HG03025 (cell line): ENCODE data around the gene SGIP1.

Source experiments
- ATAC-seq: cut with Tn5 transposase; IDR thresholded peaks from one replicate; pipeline ENCODE4 v1.9.1; 2021; ENCODE audit warnings: mild to moderate bottlenecking, moderate library complexity; ENCODE audit not compliant: unreplicated experiment, low FRiP score

The SGIP1 gene, protein sequence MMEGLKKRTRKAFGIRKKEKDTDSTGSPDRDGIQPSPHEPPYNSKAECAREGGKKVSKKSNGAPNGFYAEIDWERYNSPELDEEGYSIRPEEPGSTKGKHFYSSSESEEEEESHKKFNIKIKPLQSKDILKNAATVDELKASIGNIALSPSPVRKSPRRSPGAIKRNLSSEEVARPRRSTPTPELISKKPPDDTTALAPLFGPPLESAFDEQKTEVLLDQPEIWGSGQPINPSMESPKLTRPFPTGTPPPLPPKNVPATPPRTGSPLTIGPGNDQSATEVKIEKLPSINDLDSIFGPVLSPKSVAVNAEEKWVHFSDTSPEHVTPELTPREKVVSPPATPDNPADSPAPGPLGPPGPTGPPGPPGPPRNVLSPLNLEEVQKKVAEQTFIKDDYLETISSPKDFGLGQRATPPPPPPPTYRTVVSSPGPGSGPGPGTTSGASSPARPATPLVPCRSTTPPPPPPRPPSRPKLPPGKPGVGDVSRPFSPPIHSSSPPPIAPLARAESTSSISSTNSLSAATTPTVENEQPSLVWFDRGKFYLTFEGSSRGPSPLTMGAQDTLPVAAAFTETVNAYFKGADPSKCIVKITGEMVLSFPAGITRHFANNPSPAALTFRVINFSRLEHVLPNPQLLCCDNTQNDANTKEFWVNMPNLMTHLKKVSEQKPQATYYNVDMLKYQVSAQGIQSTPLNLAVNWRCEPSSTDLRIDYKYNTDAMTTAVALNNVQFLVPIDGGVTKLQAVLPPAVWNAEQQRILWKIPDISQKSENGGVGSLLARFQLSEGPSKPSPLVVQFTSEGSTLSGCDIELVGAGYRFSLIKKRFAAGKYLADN

DNA sequence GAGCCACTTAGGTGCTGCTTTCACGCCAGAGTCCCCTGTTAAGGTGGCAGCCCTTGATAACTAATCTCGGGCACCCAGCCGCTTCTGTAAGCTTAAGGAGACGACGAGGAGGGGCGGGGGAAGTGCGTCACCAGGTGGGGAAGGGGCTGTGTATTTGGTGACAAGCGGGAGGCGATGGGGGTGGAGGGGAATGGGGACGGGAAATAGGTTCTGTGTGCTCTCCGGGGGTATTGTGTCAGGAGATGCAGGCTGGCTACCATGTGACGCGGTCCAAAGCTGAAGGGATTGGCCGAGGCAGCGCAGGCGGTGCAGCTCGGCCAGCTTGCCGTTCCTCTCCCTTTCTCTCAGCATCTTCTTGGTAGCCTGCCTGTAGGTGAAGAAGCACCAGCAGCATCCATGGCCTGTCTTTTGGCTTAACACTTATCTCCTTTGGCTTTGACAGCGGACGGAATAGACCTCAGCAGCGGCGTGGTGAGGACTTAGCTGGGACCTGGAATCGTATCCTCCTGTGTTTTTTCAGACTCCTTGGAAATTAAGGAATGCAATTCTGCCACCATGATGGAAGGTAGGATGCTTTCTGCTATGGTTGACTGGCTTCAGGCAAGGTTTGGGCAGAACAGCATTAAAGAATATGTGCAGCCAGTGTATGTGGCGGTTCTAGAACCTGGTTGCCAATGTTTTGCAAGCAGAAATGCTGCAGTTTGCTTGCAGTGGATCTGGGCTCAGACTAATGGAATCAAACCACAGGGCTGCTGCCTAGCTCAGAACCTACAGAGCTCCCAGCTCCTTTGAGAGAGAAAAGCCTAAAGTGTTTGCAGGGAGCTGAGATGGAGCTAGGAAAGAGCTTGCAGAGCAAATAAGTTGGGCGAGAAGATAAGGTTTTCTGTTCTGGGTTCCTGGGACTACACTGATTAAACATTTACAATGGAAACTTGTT is at the start of gene SGIP1:
TSS of gene SGIP1 (plus strand) at position 350 of the 937 bp plus-strand sequence. CDS start at position 556, 206 bp downstream.
- ATAC-seq, result no peak

- ATAC-seq, result no peak
Observed at GRCh38 chr1:66489151-66489550, 44.8 kb upstream of the SGIP1 start.

DNA sequence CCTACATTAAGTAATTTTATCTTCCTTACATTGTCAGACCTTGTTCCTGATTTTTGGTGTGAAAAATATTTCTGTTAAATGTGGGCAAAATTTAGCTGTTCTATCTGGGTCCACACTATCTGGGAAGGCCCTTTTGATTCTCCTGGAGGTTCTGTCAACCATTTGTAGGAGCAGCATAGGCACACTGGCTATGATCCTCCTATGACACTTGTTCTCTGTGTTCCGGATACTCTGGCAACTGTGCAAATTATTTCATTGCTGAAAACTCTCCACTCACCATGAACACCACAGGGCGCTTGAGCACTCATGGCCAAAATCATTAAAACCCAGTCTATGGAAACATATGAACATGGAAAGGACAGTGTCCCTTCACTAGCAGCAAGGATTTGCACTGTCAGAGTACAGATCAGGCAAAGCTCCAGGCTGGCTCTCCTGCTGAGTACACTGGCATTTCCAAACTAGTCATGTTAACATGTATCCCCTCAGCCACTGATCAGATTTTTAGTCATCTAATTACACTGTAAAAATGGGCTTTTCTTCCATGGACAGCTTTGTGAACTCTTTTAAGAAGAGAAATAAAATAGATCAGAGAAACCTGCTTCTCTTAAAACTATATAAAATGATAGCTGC is 43.9 kb upstream of the SGIP1 start:
- ATAC-seq, result no peak

- no peak for ATAC-seq
Observed at GRCh38 chr1:66490816-66491215, 43.1 kb upstream of the SGIP1 start.

DNA sequence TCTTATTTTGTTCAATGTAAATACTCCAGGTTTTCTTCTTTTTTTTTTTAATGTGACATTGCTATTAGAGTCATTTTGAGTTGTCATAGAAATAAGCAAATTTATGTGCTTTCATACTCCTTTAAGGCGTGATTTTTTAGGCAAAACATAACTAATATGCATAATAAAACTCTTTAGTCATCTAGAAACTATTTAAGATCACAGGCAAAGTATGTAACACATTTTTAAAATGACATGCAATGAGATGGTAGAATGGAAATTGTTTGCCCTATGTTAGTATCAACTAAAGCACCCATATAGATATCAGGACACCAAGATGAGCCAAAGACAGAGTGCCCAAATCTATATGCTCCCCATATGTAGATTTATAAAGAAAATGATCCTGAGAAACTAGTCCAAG is 41.5 kb upstream of the SGIP1 start:
- no peak for ATAC-seq

GRCh38 chr1:66493731-66494130 is 40.2 kb upstream of the SGIP1 start:
- no peak for ATAC-seq

DNA sequence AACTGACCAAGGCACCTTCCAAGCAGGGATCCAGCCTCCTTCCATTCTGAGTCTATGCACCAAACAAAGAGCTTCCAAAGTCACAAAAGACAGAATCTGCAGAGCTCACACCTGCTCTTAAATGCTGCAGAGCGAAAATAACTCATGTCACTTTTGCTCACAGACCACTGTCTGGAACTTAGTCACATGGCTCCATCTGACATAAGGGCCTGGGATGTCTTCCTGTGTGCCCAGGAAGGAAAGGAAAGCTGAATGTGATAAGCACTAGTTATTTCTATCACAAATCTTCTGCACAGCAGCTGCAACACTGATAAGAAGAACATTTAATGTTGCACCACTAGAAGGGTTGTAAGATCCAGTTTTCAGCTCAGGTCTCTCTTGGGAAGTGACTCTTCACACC is 39.5 kb upstream of the SGIP1 start:
- ATAC-seq, result no peak

DNA sequence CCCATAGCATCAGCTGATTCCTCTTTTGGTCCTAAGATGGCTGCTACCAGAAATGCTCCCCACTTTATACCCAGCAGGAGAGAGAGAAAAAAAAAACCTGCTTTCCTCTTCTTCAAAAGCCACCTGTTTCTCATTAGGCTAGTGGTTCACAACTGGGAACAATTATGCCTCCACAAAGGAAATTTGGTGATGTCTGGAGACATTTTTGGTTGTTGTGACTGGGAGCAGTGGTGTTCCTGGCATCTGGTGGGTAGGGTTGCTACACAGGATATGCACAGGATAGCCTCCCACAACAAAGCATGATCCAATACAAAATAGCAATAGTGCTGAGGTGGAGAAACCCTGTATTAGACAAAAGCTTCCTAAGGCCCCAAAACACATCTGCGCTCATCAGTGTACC is 38.5 kb upstream of the SGIP1 start:
- no peak for ATAC-seq

DNA sequence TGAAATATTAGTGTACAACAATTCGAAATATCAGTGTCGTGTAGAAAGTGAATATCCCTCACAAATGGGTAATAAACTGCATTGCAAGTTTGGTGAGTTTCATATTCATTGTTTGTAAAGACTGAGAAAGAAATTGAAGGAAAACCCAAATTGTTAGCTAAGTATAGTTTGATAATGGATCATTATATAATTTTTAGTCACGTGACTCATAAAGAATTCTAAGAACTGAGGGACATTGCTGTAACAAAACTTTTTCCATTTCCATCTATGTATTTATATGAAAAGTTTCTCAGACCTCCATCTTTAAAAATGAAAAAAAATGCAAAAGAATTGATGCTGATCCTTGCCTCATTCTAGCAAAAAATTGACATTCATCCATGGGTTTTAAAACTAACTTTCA is 36.0 kb upstream of the SGIP1 start:
- ATAC-seq, result no peak

GRCh38 chr1:66500301-66500700 is 33.7 kb upstream of the SGIP1 start:
- ATAC-seq, result no peak

DNA sequence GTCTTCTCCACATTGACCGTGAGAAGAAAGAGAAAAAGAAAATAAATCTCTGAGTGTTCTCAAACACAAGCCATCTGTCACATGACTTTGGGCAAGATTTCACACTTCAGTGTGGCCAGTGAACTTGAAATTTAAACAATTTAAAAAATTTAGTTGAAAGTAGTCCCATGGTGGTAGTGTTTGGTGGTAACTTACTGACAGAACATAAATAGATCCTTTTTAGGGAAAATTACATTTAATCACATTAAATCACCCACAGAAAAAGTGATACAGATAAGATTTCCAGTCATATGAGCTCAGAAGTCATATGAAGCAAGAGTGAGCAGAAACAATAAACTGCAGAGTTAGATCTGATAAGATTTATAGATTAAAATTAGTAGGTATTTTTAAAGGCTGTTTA is 31.9 kb upstream of the SGIP1 start:
- no peak for ATAC-seq

DNA sequence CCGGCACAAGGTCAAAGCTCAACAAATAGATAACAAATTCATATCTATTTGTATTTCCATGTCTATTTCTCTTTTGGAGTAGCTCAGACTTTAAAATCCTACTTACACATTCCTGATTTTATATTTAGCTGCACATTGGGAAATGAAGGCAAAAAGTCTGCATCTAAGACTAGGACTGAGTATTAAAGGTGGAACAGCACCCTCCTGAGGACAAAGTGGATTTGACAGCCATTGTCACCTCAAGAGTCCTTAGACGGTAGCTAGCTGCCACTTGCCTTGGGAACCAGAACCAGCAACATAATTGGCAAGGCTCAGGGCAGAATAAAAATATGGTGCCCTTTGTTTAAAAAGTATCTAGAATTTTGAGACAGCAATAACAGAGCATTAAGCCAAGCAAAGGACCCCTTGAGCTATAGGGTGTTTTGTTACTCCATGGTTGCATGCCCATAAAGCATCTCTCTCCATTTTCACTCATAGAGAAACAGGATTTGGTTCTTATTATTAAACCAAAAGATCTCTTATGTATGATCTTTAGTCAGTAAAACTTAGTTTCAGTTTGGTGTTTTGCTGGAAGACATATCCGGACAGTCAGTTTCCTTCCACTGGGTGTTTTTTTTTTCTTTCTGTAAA is 30.0 kb upstream of the SGIP1 start:
- ATAC-seq, result peak; percentile 55

- ATAC-seq, result no peak
Observed at GRCh38 chr1:66505671-66506392, 28.1 kb upstream of the SGIP1 start.

GRCh38 chr1:66506393-66506687 is 27.6 kb upstream of the SGIP1 start:
- no peak for ATAC-seq

DNA sequence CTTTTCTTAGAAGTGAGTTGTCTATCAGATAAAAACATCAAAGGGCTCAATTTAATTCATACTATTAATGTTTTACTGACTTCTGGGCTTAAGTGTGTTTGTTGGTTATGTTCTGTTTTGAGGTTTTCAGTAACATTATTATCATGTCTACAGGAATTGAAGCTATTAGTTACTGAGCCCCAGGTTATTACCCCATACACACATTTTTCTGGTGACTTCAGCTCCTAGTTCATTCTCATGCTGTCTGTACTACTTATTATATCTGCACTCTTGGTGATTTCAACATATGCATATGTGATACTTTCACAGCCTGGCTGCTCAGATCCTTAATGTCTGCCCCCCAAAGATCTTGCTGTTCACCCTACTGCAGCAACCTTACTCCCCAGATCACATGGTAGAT is 27.0 kb upstream of the SGIP1 start:
- ATAC-seq, result no peak

GRCh38 chr1:66510407-66510806 is 23.5 kb upstream of the SGIP1 start:
- ATAC-seq, result no peak

DNA sequence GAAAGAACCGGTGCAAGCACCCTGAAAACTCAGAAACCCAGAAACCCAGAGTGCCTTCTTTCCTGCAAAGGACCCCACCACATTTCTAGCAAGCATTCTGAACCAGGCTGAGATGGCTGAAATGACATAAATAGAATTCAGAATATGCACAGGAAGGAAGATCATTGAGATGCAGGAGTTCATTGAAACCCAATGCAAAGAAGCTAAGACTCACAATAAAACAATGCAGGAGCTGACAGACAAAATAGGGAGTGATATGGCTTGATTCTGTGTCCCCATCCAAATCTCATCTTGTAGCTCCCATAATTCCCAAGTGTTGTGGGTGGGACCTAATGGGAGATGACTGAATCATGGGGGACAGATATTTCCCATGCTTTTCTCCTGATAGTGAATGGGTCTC is 22.8 kb upstream of the SGIP1 start:
- ATAC-seq, result no peak

GRCh38 chr1:66517959-66518358 is 16.0 kb upstream of the SGIP1 start:
- no peak for ATAC-seq

DNA sequence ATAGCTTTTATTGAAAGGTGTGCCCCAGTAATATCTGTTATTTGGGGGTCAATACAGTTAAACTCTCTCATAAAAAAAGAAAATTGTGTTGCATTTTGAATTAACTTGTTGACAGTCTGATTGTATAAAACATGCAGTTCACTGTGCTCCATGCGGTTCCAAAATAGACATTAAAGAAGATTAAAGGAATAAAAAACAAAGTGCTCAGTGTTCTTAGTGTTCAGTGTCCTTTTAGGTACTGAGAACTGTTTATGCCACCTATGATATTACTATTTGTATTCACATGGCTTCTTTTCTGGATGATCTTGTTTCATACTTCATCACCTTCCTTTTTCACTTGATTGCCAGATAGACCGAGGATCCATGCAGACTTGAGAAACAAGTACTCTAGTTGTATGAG is 15.3 kb upstream of the SGIP1 start:
- no peak for ATAC-seq
